GM18858 (cell line): ENCODE results near the gene ANKLE2.

Experiments
- ATAC-seq: cut with Tn5 transposase; IDR thresholded peaks from one replicate; pipeline ENCODE4 v1.9.1; 2021; ENCODE audit not compliant: unreplicated experiment

ANKLE2 gene

GRCh38 chr12:132747395-132747794 lies 14.2 kb downstream of the ANKLE2 start:
- ATAC-seq: no peak

DNA sequence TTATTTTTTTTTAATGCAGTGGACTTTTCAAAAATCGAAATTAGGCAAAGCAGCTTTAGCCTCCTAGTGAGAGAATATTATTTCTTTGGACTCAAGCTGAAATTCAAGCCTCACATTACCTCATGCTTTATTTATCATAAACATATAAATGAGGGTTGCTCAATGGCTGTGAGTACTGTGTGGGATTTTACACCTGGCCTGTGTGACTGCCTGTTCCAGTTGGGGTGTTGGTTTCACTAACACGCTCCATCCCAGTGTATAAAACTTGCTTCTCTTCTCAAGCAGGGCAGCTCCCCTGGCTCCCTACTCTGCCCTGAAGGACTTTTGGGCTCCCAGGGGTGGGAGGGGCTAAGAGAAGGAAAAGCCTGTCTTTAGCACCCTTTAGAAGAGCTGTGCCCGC lies 15.0 kb downstream of the ANKLE2 start:
- ATAC-seq: no peak

DNA sequence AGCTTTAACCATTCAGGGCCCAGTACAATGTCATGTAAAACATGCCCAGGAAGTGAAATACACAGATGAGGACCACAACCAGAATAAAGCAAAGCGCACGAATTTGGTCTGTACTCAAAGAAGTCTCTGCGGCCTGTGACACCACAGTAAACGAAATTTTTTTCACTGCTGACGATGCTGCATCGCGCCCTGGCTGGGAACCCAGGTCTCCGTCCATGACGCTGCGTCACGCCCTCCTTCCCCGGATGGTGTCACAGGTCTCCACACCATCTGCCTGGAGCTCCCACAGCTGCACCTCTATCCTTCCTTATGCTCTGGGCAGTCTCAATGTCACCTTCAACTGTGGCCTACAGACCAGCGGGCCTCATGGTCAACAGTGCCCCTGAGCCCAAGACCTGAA lies 17.8 kb downstream of the ANKLE2 start:
- ATAC-seq: no peak

DNA sequence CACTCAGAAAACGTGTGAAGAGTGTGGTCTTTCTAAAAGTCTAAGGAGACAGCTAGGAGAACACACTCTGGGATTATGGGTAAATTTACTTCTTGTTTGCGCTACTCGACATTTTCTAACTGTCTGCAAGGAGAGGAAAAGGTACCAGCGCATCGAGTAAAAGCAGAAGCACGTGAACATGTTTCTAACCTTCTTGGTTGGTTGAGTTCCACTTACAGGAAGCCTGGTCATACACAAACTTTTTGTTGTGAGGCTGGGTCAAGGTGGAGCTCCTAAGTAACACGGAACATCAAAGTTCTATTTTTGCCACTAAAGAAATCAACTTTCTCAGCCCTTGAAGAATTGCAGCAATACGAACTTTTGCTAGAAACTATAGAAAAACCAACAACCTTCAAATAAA lies 20.0 kb downstream of the ANKLE2 start:
- ATAC-seq: no peak

DNA sequence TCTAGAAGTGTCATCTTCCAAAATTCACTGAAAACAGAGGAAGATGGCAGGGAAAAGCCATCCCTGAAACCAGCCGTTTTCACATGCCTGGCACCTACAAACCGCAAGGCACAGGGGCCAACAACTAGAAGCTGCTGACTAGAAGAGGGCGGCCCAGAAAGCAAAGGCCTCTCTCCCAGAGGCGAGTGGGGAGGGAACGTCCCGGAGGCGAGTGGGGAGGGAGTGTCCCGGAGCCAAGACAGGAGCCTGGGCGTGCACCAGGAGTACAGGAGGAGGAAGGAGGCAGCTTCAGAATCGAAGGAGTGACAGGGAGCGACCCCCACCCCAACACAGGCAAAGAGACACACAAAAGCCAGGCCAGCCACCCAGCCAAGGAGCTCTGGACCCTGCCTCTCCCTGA lies 21.0 kb downstream of the ANKLE2 start:
- ATAC-seq: no peak

DNA sequence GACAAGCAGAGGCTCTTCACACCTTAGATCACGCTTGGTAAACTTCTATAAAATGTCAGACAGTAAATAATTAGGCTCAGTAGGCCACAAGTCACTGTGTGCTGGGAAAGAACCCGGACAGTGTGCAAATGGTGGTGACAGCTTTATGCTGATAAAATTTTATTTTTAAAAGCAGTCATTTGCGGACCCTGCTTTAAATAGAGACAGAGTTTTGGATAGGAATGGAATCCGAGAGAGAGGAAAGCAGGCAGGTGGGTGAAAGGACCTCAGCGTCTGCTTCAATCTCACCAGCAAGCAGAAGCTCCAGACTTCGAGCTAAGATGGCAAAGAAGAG lies 21.4 kb downstream of the ANKLE2 start:
- no peak for ATAC-seq

DNA sequence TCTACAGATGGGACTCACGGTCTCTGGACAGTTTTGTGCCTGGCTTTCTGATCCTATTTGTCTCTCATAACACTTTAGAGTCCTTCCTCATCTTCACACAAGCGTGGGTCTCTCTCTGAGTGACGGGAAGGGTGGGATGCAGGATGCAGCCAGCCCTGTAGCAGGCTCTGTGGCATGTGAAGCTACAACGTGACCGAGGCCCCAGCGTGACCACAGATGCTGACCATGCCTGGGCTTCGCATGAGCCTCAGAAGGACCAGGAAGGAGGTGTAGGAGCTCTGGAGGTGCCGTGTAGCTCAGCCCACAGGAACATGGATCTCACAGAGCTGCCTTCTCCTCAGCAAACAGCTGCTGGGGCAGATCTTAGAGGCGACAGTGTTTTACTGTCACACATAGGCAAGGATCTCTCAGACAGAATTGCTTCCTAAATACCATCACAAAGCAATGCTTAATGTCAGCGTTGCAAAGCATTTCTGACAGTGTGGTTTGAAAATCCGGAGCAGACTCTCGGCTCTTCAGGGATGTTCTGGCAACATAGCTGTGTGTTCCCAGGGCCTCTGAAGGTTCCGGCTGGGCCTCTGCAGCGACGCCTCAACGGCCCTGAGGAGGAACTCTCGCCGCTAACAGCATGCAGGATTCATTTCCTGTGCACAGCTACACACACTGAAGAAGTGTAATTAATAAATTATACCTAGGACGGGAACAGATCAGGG lies 21.9 kb downstream of the ANKLE2 start:
- ATAC-seq: no peak

- no peak for ATAC-seq
These were observed 24.7 kb downstream of the ANKLE2 start for GRCh38 chr12:132736913-132737312.

GRCh38 chr12:132736378-132736777 lies 25.3 kb downstream of the ANKLE2 start:
- ATAC-seq: no peak

DNA sequence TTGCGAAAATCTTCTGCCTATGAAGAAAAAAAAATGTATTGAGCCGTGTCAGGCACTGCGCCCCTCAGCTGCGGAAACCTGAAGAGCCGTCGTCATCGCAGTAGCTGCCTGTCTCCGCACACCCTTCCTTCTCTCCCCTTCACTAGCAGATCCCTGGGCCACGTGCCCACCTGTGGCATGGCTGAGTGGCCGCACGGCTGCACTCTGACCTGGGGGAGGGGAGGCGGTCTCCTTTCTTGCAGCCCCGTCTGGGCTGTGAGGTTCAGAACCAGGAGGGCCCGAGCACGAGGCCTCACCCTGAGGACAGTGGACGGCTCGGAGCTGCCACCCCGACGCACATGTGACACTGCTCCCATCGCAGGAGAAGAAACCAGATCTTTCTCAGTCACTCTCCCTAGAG lies 26.1 kb downstream of the ANKLE2 start:
- ATAC-seq: no peak

DNA sequence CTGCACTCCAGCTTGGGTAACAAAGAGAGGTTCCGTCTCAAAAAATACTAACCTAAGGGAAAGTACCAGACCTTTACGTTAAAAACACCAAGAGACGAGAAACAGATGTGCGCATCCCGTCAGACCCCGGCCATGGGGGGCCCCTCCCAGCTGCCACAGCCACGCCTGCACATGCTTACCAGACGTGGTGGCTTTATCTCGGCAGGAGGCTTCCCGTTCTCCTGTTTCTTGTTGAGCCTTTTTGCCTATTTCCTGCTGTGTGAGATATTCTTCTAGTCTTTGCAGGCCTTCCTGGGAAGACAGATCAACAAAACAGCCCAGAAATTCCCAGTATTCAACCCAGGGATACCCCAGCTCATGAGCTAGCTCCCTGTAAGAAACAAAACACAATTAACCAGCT lies 27.4 kb downstream of the ANKLE2 start:
- ATAC-seq: no peak

DNA sequence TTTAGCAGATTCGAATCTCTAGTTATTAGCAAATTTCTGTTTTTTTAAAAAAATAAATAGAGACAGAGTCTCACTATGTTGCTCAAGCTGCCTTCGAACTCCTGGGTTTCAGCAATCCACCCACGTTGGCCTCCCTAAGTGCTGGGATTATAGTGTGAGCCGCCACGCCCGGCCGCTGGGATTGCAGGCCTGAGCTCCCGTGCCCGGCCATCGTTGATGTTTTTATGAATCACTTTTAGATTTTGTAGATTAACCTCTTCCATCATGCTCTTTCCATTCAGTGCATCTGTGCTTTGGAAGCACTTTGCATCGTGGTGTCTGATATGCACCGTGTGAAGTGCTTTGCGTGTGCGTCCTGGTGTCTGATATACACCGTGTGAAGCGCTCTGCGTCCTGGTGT lies 30.1 kb downstream of the ANKLE2 start:
- ATAC-seq: no peak

- no peak for ATAC-seq
These were observed 31.3 kb downstream of the ANKLE2 start for GRCh38 chr12:132730353-132730752.

- ATAC-seq: no peak
These were observed 31.9 kb downstream of the ANKLE2 start for GRCh38 chr12:132729541-132730320.

- no peak for ATAC-seq
These were observed 33.1 kb downstream of the ANKLE2 start for GRCh38 chr12:132728502-132728901.

- no peak for ATAC-seq
These were observed 34.4 kb downstream of the ANKLE2 start for GRCh38 chr12:132727091-132727794.

- no peak for ATAC-seq
These were observed 35.2 kb downstream of the ANKLE2 start for GRCh38 chr12:132726386-132726785.

GRCh38 chr12:132724506-132725241 lies 37.0 kb downstream of the ANKLE2 start:
- ATAC-seq: no peak

DNA sequence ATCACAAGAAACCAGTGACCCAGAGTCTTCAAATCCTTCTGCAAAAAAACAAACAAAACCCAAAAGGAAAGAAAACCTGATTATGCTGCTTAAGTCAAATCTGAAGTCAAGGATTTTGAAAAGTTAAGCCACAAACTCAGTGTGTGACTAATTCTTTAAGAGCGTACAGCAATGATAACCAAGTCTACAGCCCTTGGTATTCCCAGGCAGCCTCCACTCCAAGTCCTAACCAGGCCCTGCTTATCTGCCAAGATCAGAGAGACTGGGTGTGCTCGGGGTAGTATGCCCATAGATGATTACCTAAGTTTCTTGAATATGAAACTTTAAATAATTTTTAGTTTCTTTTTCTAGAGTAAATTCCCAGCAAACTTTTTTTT lies 37.9 kb downstream of the ANKLE2 start:
- ATAC-seq: no peak

DNA sequence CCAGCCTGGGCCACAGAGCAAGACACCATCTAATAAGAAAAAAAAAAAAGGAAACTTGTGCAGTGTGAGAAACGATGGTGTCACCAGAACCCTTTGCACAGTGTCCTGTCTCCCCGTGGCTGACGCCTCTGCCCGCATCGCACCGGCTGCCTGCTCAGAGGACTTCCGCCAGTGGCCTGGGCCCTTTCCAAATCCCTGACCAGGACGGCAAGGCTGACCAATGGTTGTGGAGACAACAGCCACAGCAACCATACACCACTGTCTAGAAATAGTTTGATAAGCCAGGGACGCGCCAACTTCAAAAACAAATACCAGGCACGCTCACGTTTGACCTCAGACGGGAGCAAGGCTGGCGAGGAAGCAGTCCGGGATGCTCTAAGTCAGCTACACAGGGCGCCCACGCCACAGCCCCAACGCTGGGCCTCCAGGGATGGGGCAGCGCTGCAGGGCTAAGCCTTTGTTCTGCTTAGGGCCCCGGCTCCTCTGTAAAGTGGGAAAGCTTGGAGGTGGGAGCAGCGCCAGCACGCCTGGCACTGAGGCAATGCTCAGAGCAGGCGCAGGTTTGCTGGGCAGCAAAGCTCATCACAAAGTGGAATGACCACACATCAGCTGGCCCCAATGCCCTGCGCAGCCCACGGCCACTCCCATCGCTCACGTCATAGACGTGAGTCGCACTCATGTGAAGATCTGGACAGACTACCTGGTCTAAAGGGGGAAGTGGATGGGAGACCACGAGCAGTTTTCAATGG lies 38.4 kb downstream of the ANKLE2 start:
- ATAC-seq: no peak
